ENCODE measurements around the gene PAPOLG. TPM values are rescaled to one million over a fixed set of nuclear protein-coding genes. Genes with fewer than 3 reads are reported as not detected.
"Not testable (repeated sequence)": the region's sequence is repeated elsewhere in the genome, so short reads cannot be mapped to it uniquely, and the experiment has no call there.

Gene PAPOLG
- total RNA-seq, 1 experiment from 2014 or later: 6.2 TPM

GRCh38 chr2:60775048-60775639 lies 19.1 kb downstream of the PAPOLG start:
- DNase-seq (ENCODE audit: low spot score): no peak

GRCh38 chr2:60778352-60778751 lies 22.3 kb downstream of the PAPOLG start:
- DNase-seq (ENCODE audit: low spot score): no peak

- no peak for DNase-seq (ENCODE audit: low spot score)
These were observed 23.4 kb downstream of the PAPOLG start for GRCh38 chr2:60779426-60779825.

GRCh38 chr2:60780721-60781120 lies 24.7 kb downstream of the PAPOLG start:
- no peak for DNase-seq (ENCODE audit: low spot score)

GRCh38 chr2:60793169-60793568 lies 37.1 kb downstream of the PAPOLG start:
- DNase-seq (ENCODE audit: low spot score): no peak

- DNase-seq (ENCODE audit: low spot score): peak; percentile 43
These were observed 38.3 kb downstream of the PAPOLG start for GRCh38 chr2:60794271-60794863.

- DNase-seq (ENCODE audit: low spot score): no peak
These were observed 40.8 kb downstream of the PAPOLG start for GRCh38 chr2:60796573-60797509.

GRCh38 chr2:60804473-60804872 lies 48.4 kb downstream of the PAPOLG start:
- DNase-seq (ENCODE audit: low spot score): no peak

GRCh38 chr2:60806595-60806987 lies 50.5 kb downstream of the PAPOLG start:
- no peak for DNase-seq (ENCODE audit: low spot score)

GRCh38 chr2:60806988-60807681 lies 51.1 kb downstream of the PAPOLG start:
- no peak for DNase-seq (ENCODE audit: low spot score)

- no peak for DNase-seq (ENCODE audit: low spot score)
These were observed 52.3 kb downstream of the PAPOLG start for GRCh38 chr2:60808330-60808801.

- no peak for DNase-seq (ENCODE audit: low spot score)
These were observed 55.7 kb downstream of the PAPOLG start for GRCh38 chr2:60811491-60812375.

- not testable (repeated sequence) for DNase-seq (ENCODE audit: low spot score)
These were observed 61.1 kb downstream of the PAPOLG start for GRCh38 chr2:60817191-60817590.

- DNase-seq (ENCODE audit: low spot score): no peak
These were observed 62.2 kb downstream of the PAPOLG start for GRCh38 chr2:60818272-60818671.

- no peak for DNase-seq (ENCODE audit: low spot score)
These were observed 63.2 kb downstream of the PAPOLG start for GRCh38 chr2:60819155-60819862.

- DNase-seq (ENCODE audit: low spot score): no peak
These were observed 63.9 kb downstream of the PAPOLG start for GRCh38 chr2:60819936-60820335.

GRCh38 chr2:60820416-60821132 lies 64.5 kb downstream of the PAPOLG start:
- no peak for DNase-seq (ENCODE audit: low spot score)

- no peak for DNase-seq (ENCODE audit: low spot score)
These were observed 65.0 kb downstream of the PAPOLG start for GRCh38 chr2:60821133-60821469.

- no peak for DNase-seq (ENCODE audit: low spot score)
These were observed 65.7 kb downstream of the PAPOLG start for GRCh38 chr2:60821587-60822302.

Data from HT-29 (cell line).